Heart right ventricle (tissue), 16 donors: ENCODE measurements around the gene APOBEC2. TPM values are rescaled to one million over a fixed set of nuclear protein-coding genes. Genes with fewer than 3 reads are reported as not detected.

Source experiments
- ATAC-seq, 8 donors: fragments of 200-7000 bp; cut with Tn5 transposase; one replicate each; pipeline ENCODE4 v1.9.1; 2020; ENCODE audit warnings: mild to moderate bottlenecking in 8 of 8, moderate library complexity in 8 of 8, moderate number of reproducible peaks in 1 of 8
- DNase-seq, 2 donors: peaks; one replicate each; pipeline ENCODE4 v3.0.0-alpha.2; 2020
- H3K27ac ChIP-seq, 10 donors: fragments of 200-600 bp; sonication (generic) in 2 of 10; one replicate each; pipeline versions ENCODE4 v1.5.0 to v1.8.0; 2020 to 2022; ENCODE audit warnings: mild to moderate bottlenecking in 3 of 10
- H3K27me3 ChIP-seq, 7 donors: fragments of 200-600 bp; one replicate each; pipeline ENCODE4 v1.8.0; 2021 to 2022; ENCODE audit warnings: mild to moderate bottlenecking in 2 of 7
- H3K36me3 ChIP-seq, 9 donors: fragments of 200-600 bp; sonication (generic) in 1 of 9; one replicate each; pipeline versions ENCODE4 v1.5.0 to v1.8.0; 2020 to 2022; ENCODE audit warnings: mild to moderate bottlenecking in 2 of 9
- H3K4me1 ChIP-seq, 9 donors: fragments of 200-600 bp; sonication (generic) in 1 of 9; one replicate each; pipeline versions ENCODE4 v1.5.0 to v1.8.0; 2020 to 2022; ENCODE audit warnings: mild to moderate bottlenecking in 4 of 9
- H3K4me3 ChIP-seq, 10 donors: fragments of 200-600 bp; sonication (generic) in 2 of 10; one replicate each; pipeline versions ENCODE4 v1.5.0 to v1.8.0; 2020 to 2022; ENCODE audit warnings: mild to moderate bottlenecking in 7 of 10, moderate library complexity in 2 of 10
- H3K9me3 ChIP-seq, 11 donors: fragments of 200-600 bp in 10 of 11; sonication (generic) in 2 of 11; one replicate each; pipeline versions ENCODE4 v1.5.0 to v1.8.0; 2013 to 2022; ENCODE audit warnings: mild to moderate bottlenecking in 2 of 11, control low read depth in 1 of 11, moderate library complexity in 1 of 11
- CTCF ChIP-seq, 9 donors: fragments of 200-600 bp; sonication (generic) in 2 of 9; IDR thresholded peaks; one replicate each; pipeline versions ENCODE4 v1.5.0 to v1.8.0; 2021 to 2022; ENCODE audit warnings: antibody characterized with exemption in 9 of 9, mild to moderate bottlenecking in 5 of 9, moderate library complexity in 1 of 9
- WGBS, 2 donors: extraction: QIAGEN DNeasy Blood & Tissue Kit; methylation state at CpG; one replicate each; pipeline ENCODE4 v1.1.7; 2013; ENCODE audit warnings: inconsistent platforms in 1 of 2; 5-methylcytosine and 5-hydroxymethylcytosine counted together
- intact Hi-C, 10 donors: fragments of 100-400 bp; cut with DNase I; formaldehyde crosslinking; loops; one replicate each; pipeline versions ENCODE4 v1.11.1 to v1.14.2; 2022
- polyA plus RNA-seq, 2 donors: library from polyadenylated mRNA; stranded (reverse); fragments of 200-250 nt; gene quantifications; one replicate each; pipeline ENCODE4 v1.2.3, GENCODE V29; 2013
- total RNA-seq, 10 donors: library from RNA; stranded (reverse); fragmentation: NEBNext Ultra II Directional in 3 of 10; extraction: Animal tissue kit (Norgen Biotek cat#: 25700) in 3 of 10; gene quantifications; one replicate each; pipeline versions ENCODE4 v1.2.1 to v1.2.4, GENCODE V29; 2021 to 2023
- donor health status: Arrhythmogenic right ventricular cardiomyopathy.
- donor health status: ischemic (EF 13 %, LVEDD 7.1; RV severe dilation, severe dysfunction).
- donor health status: healthy with polysubstance abuse.
- donor health status: DM: no; HTN: yes; CAD: no.
- donor health status: DM: no; HTN: no; CAD: no.
- donor health status: ischemic (EF 25% LVEDD 6.9; RV normal size, moderate dysfunction).
- donor health status: ischemic (EF 25% LVEDD 5.7; RV mildly dilated, moderate dysfunction).
- donor health status: healthy.
- donor health status: DM: yes; HTN: yes; CAD: no.
- donor health status: Ischemic cardiomyopathy.
- donor health status: ischemic (EF 35%, LVEDD 5.7; RV mildly dilated, moderate dysfunction).
- donor health status: nonischemic (EF 11% LVEDD 7.7; RV severe dilation, severe dysfunction).
- donor health status: DM: yes; HTN: yes; CAD: no.
- donor health status: PGD.
- donor health status: ischemic (EF 29% LVEDD 5.4; RV normal size, mild dysfunction).
- donor health status: nonischemic (EF 23%, LVEDD 6.1; RV moderate dilation, normal function).

Gene APOBEC2
- total and polyA plus RNA-seq, 12 donors, result 79.0 to 307 (median 218) TPM

- Histone ChIP-seq H3K9me3 (no peaks in the 10 kb centered on the region), H3K4me3 (no peak overlapping the region), H3K27me3 (no peaks in the 10 kb centered on the region), H3K27ac (peak overlapping the region; percentile 9 to 82 (median 64)), H3K36me3 (no peaks in the 10 kb centered on the region), H3K4me1 (peaks cover 0 to 43% (median 24%) of the 10 kb centered on the region in 9 donors)
- ATAC-seq (peak in 6 of 8 donors; percentile 15 to 56 (median 42)), DNase-seq (no peak)
- intact Hi-C loops, result no loop called here
- no peak for TF ChIP-seq CTCF (IDR thresholded peaks at IDR 0.05)
- WGBS, 2 donors, result 30 to 62% methylated on average over 1 of the region's 1 CpG
These were observed 3.5 kb upstream of the APOBEC2 start for GRCh38 chr6:41049521-41049920.

GRCh38 chr6:41049955-41050354 is 3.0 kb upstream of the APOBEC2 start:
- Histone ChIP-seq H3K27ac (peak overlapping the region; percentile 9 to 82 (median 64)), H3K4me1 (peaks cover 0 to 43% (median 24%) of the 10 kb centered on the region in 9 donors), H3K27me3 (no peaks in the 10 kb centered on the region), H3K9me3 (no peaks in the 10 kb centered on the region), H3K4me3 (no peak overlapping the region), H3K36me3 (no peaks in the 10 kb centered on the region)
- intact Hi-C loops, result no loop called here
- no peak for ATAC-seq
- no peak for DNase-seq
- no peak for TF ChIP-seq CTCF (IDR thresholded peaks at IDR 0.05)
- 71 to 76% methylated on average over 7 of the region's 7 CpGs for WGBS, 2 donors

- TF ChIP-seq CTCF (IDR thresholded peaks at IDR 0.05), result no peak
- no peak for DNase-seq
- Histone ChIP-seq H3K4me3 (no peak overlapping the region), H3K36me3 (no peaks in the 10 kb centered on the region), H3K4me1 (peaks cover 0 to 49% (median 24%) of the 10 kb centered on the region in 9 donors), H3K27ac (peak overlapping the region in 1 of 10 donors; percentile 63), H3K9me3 (no peaks in the 10 kb centered on the region), H3K27me3 (no peaks in the 10 kb centered on the region)
- intact Hi-C loops, result no loop called here
- WGBS, 2 donors, result 40 to 59% methylated on average over 3 of the region's 3 CpGs
- no peak for ATAC-seq
These were observed 2.5 kb upstream of the APOBEC2 start for GRCh38 chr6:41050536-41050935.

- Histone ChIP-seq H3K9me3 (no peaks in the 10 kb centered on the region), H3K4me3 (no peak overlapping the region), H3K27ac (peak overlapping the region in 9 of 10 donors; percentile 8 to 94 (median 84)), H3K4me1 (peaks cover 0 to 61% (median 27%) of the 10 kb centered on the region in 9 donors), H3K36me3 (no peaks in the 10 kb centered on the region), H3K27me3 (no peaks in the 10 kb centered on the region)
- no peak for DNase-seq
- TF ChIP-seq CTCF (IDR thresholded peaks at IDR 0.05), result no peak
- whole genome bisulfite sequencing, 2 donors, result 53 to 54% methylated on average over 5 of the region's 5 CpGs
- ATAC-seq, result no peak
- intact Hi-C loops, result no loop called here
These were observed 1.1 kb upstream of the APOBEC2 start for GRCh38 chr6:41051873-41052272.
